Measurements from ENCODE around the gene PRAMEF9.
"Not testable (repeated sequence)": the region's sequence is repeated elsewhere in the genome, so short reads cannot be mapped to it uniquely, and the experiment has no call there.

PRAMEF9 gene

GRCh38 chr1:13171548-13171947 is at the start of gene PRAMEF9:
TSS of gene PRAMEF9 (plus strand) at chr1:13171848. CDS start at chr1:13175281, 3,433 bp downstream.
- DNase-seq = not testable (repeated sequence)

DNA sequence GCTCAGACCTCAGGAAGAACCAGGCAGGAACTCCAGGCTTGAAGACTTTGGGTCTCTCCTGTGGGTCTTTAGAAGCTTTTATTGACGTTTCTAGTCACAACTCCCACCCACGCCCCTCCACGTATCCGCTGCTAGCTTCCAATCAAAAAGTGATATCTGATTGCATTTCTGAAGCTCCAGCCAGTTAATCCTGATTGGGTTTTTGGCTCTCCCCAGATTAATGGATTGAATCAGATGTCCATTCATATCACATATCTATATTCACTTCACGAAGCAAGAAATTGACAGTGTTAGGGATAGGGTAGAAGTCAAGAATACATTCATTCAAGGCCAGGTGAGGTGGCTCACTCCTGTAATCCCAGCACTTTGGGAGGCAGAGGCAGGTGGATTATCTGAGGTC is 15.7 kb upstream of the PRAMEF9 start, which contains the start of gene PRAMEF26:
Gene PRAMEF26, minus strand, starts transcription at position 101 of the 400 bp plus-strand sequence. CDS start 2,914 bp downstream, outside the sequence.
- DNase-seq = not testable (repeated sequence)

- not testable (repeated sequence) for DNase-seq
Observed at GRCh38 chr1:13165531-13165930, 6.1 kb upstream of the PRAMEF9 start, which contains the start of gene HNRNPCL4. TSS of gene HNRNPCL4 (minus strand) at chr1:13165631. CDS start at chr1:13165467, 164 bp downstream.

- not testable (repeated sequence) for DNase-seq
Observed at GRCh38 chr1:13201309-13201708, 29.7 kb downstream of the PRAMEF9 start, which contains the start of gene PRAMEF13. TSS of gene PRAMEF13 (minus strand) at chr1:13201409. CDS start at chr1:13199589, 1,820 bp downstream.

DNA sequence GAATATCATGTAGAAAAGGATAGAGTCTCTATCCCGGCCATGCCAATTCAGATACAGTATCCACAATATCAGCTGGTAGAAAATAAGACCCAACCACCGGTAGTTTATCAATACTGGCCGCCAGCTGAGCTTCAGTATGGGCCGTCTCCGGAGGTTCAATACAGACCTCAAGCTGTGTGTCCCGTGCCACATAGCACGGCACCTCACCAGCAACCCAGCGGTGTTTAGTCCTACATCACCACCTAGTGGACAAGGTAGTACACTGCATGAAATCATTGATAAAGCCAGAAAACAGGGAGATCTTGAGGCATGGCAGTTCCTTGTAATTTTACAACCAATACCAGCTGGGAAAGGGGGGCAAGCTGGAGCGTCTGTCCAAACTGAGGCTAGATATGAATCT is 37.1 kb downstream of the PRAMEF9 start:
- not testable (repeated sequence) for DNase-seq

- not testable (repeated sequence) for DNase-seq
Observed at GRCh38 chr1:13216619-13217018, 45.0 kb downstream of the PRAMEF9 start.

GRCh38 chr1:13219203-13219602 is 47.6 kb downstream of the PRAMEF9 start:
- DNase-seq = not testable (repeated sequence)

DNA sequence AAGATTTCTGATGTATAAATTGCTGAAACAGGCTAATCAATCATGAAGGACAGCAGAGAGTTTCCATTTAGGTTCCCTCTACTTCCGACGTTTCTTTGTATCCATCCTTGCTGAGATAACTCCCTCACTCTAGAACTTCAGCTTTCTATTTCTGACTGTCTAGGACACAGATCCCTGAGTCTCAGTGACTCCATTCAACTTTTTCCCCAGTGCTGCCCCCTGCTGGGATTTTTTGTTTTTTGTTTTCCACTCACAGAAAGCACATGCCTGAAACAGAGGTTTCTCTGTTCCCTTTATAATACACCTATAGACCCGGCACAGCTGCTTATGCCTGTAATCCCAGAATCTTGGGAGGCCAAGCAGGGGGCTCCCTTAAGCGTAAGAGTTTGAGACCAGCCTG is 51.1 kb downstream of the PRAMEF9 start:
- DNase-seq = not testable (repeated sequence)

DNA sequence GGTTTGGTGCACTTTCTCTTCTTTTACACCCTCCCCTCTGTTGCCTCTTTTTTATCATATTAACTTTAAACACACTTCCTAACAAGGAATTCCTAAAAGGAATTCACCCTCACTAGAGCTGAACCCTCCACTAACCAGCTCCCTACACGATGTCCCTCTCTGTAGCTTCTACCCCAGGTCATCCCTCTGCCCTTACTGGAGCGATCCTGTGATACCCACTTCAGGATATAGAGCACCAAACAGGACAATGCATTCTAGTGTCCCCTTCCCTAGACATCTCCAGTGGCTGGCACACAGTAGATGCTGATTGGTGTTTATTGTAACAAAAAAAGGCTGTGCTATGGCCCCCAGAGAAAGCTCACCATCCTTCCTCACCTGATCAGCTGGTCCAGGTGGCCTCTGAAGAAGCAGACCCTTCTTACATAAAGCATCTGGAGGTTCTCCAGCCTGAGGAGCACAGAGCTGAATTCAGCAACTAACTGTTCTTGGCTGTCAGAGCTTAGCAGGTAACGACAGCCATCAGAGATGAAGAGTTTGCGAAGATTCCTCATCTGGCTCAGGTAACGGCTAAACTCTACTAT is 52.9 kb downstream of the PRAMEF9 start:
- no peak for DNase-seq

- not testable (repeated sequence) for DNase-seq
Observed at GRCh38 chr1:13225675-13226204, 54.1 kb downstream of the PRAMEF9 start, which contains the start of gene PRAMEF18. TSS of gene PRAMEF18 (minus strand) at chr1:13226154. CDS start at chr1:13226106, 48 bp downstream.

GRCh38 chr1:13227271-13228055 is 55.8 kb downstream of the PRAMEF9 start:
- DNase-seq = not testable (repeated sequence)

DNA sequence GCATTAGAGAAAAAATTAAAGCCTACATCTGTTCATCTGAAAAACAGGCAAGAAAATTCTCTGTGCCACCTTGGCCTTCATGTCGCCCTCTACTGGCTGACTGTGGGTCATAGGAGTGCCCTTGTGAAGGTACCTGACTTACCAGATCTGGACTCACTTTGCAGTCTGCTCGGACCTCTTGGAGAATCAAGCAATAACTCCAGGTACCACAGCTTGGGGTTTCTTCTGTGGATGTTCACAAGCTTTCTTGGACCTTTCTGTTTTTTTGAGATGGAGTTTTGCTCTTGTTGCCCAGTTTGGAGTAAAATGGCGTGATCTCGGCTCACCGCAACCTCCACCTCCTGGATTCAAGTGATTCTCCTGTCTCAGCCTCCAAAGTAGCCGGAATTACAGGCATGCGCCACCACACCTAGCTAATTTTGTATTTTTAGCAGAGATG is 56.7 kb downstream of the PRAMEF9 start:
- DNase-seq = no peak

Measured in C1 segment of cervical spinal cord (tissue), 14 donors.